Measurements from ENCODE around the gene STK32C. TPM values are rescaled to one million over a fixed set of nuclear protein-coding genes. Genes with fewer than 3 reads are reported as not detected.

Gene STK32C
- total RNA-seq, 2 experiments from 2014 or later: 19.1 to 21.1 TPM

DNA sequence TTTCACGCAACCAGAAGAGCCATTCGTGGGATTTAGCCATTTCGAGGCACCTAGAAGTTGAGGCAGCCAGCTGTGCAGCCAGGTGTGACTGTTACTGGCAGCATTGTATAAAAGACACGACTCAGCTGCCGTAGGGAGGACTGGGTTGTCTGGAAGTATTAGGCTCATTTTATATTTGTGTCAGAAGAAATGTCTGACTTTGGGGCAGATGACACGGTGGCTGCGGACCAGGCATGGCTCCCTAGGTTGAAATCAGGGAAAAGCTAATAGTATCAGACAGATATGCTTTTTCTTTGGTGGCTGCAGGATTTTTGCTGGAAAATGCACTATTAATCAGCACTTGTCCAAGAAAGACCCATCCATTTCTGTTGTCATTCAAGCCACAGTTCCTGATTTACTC lies 125.2 kb downstream of the STK32C start:
- H3K27me3 Mint-ChIP-seq (ENCODE audit: low read depth): peaks cover 28% of the 10 kb centered on the region
- DNase-seq (no peak), ATAC-seq (no peak)
- no peak overlapping the region for H3K4me3 Mint-ChIP-seq
- no peaks in the 10 kb centered on the region for H3K9me3 Mint-ChIP-seq (ENCODE audit: insufficient read depth)
- peaks cover 2% of the 10 kb centered on the region for H3K4me1 Mint-ChIP-seq (ENCODE audit: low read depth)
- H3K36me3 Mint-ChIP-seq (ENCODE audit: low read depth): peaks cover 2% of the 10 kb centered on the region
- CTCF ChIA-PET: no interaction called here
- POLR2A ChIA-PET: no interaction called here
- H3K27ac Mint-ChIP-seq: no peak overlapping the region

- Mint-ChIP-seq H3K4me1 (ENCODE audit: low read depth) (peaks cover 2% of the 10 kb centered on the region), H3K27ac (no peak overlapping the region), H3K4me3 (no peak overlapping the region), H3K36me3 (ENCODE audit: low read depth) (peaks cover 2% of the 10 kb centered on the region), H3K27me3 (ENCODE audit: low read depth) (peaks cover 31% of the 10 kb centered on the region), H3K9me3 (ENCODE audit: insufficient read depth) (no peaks in the 10 kb centered on the region)
- ChIA-PET POLR2A (no interaction called here), CTCF (no interaction called here)
- no peak for DNase-seq
- no peak for ATAC-seq
Observed at GRCh38 chr10:132181691-132182425, 125.9 kb downstream of the STK32C start.

DNA sequence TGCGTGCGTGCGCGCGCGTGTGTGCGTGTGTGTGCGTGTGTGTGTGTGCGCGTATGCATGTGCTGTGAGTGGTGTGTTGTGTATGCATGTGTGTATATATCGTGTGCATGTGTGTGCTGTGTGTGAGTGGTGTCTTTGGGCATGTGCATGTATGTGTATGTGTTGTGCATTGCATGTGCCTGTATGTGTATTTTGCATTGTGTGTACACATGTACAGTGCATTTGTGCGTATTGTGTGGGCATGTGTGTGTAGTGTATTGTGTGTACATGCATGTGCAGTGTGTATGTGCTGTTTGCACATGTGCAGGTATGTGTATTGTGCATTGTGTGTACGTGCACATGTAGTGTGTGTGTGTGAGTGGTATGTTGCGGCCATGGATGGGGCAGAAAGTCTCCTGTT lies 127.0 kb downstream of the STK32C start:
- CTCF ChIA-PET: no interaction called here
- Mint-ChIP-seq H3K36me3 (ENCODE audit: low read depth) (peaks cover 2% of the 10 kb centered on the region), H3K4me3 (no peak overlapping the region), H3K4me1 (ENCODE audit: low read depth) (peaks cover 2% of the 10 kb centered on the region), H3K27me3 (ENCODE audit: low read depth) (peaks cover 41% of the 10 kb centered on the region), H3K9me3 (ENCODE audit: insufficient read depth) (no peaks in the 10 kb centered on the region), H3K27ac (no peak overlapping the region)
- ATAC-seq: no peak
- no peak for DNase-seq
- POLR2A ChIA-PET: no interaction called here

DNA sequence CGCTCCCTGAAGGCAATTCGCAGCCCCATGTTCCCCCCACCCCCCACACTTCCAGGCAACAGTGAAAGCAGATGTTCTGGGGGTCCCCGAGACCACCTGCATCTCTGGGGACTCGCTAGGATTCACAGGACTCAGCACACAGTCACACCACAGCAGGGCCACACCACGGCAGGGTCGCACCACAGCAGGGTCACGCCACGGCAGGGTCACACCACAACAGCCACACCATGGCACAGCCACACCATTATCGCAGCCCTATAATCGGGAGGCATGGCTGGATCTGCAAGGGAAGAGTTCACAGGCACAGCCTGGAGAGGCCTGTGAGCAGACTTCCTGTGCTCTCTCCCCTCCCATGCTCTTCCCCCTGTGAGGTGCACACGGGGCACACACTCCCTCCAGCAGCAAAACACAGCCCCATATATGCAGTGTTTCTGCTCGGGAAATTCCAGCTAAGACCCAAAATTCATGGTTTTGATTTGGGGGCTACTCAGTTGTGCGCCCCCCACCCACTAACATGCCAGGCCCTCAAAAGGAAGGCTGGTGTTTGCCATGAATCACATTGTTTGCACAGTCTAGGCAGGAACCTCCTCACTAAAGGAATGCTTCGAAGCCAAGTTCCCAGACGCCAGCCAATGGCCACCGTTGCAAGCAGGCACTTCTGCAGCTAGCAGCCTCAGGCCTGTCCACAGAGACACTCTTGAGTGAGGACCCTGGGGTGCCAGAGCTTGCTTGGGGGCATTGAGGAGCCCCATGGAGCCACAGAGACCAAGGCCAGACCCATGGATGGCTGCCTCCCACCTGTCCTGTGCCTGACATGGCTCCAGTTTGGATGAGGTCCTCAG lies 128.0 kb downstream of the STK32C start:
- peaks cover under 1% of the 10 kb centered on the region for H3K36me3 Mint-ChIP-seq (ENCODE audit: low read depth)
- peaks cover 34% of the 10 kb centered on the region for H3K27me3 Mint-ChIP-seq (ENCODE audit: low read depth)
- CTCF ChIA-PET: no interaction called here
- POLR2A ChIA-PET: no interaction called here
- H3K27ac Mint-ChIP-seq: no peak overlapping the region
- peaks cover 3% of the 10 kb centered on the region for H3K9me3 Mint-ChIP-seq (ENCODE audit: insufficient read depth)
- ATAC-seq (no peak), DNase-seq (no peak)
- peaks cover under 1% of the 10 kb centered on the region for H3K4me1 Mint-ChIP-seq (ENCODE audit: low read depth)
- no peak overlapping the region for H3K4me3 Mint-ChIP-seq

DNA sequence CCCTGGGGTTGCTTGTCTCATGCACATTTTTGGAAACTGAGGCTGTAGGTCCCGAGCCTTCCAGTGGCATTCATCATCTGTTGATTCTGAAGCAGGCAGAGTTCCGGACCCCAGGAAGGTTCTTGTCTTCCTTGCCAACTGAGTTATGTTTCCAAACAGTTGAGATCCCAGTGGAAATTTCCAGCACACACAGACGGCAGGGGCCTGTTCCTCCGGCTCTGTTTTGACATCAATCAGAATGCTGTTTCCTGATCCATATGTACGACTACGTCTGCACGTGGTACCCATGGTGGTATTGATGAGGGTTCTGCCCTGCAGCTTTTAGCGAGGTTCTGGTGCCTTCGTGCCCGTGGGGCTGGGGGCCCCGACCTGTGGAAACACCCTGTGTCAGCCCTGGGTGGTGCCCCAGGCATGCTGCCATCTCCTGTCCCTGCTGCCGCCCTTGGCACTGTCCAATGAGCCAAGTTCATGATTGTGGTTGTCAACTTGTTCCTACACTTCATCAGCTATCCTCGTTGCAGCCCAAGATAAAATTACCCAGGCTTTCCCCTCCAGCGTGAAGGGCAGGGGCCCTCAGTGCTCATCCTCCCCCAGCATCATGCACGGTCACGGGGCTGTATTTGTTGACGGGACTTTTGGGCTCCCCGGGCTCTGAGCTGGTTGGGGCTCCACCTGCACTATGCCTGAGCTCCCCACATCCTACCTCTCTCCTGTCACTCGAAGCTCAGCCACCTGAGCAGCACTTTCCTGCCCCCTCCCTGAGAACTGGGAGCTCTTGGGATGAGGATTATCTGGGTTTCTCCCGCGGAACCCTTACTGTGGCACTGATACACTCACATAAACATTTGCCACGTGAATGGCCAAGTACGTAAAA lies 128.8 kb downstream of the STK32C start:
- H3K27ac Mint-ChIP-seq: no peak overlapping the region
- POLR2A ChIA-PET: no interaction called here
- peaks cover 3% of the 10 kb centered on the region for H3K9me3 Mint-ChIP-seq (ENCODE audit: insufficient read depth)
- no peak for ATAC-seq
- no peak for DNase-seq
- H3K4me1 Mint-ChIP-seq (ENCODE audit: low read depth): no peaks in the 10 kb centered on the region
- H3K36me3 Mint-ChIP-seq (ENCODE audit: low read depth): no peaks in the 10 kb centered on the region
- H3K27me3 Mint-ChIP-seq (ENCODE audit: low read depth): peaks cover 29% of the 10 kb centered on the region
- no peak overlapping the region for H3K4me3 Mint-ChIP-seq
- CTCF ChIA-PET: no interaction called here

- peaks cover 21% of the 10 kb centered on the region for H3K27me3 Mint-ChIP-seq (ENCODE audit: low read depth)
Observed at GRCh38 chr10:132178046-132178445, 129.7 kb downstream of the STK32C start.

GRCh38 chr10:132176623-132177500 lies 130.9 kb downstream of the STK32C start:
- no peaks in the 10 kb centered on the region for H3K4me1 Mint-ChIP-seq (ENCODE audit: low read depth)
- ATAC-seq (no peak), DNase-seq (no peak)
- H3K36me3 Mint-ChIP-seq (ENCODE audit: low read depth): no peaks in the 10 kb centered on the region
- H3K4me3 Mint-ChIP-seq: no peak overlapping the region
- no peak overlapping the region for H3K27ac Mint-ChIP-seq
- peaks cover 3% of the 10 kb centered on the region for H3K9me3 Mint-ChIP-seq (ENCODE audit: insufficient read depth)
- ChIA-PET POLR2A (no interaction called here), CTCF (no interaction called here)
- H3K27me3 Mint-ChIP-seq (ENCODE audit: low read depth): peaks cover 23% of the 10 kb centered on the region

More at GRCh38 chr10:132178046-132178445, 129.7 kb downstream of the STK32C start:
- Mint-ChIP-seq H3K4me1 (ENCODE audit: low read depth) (no peaks in the 10 kb centered on the region), H3K9me3 (ENCODE audit: insufficient read depth) (peaks cover 3% of the 10 kb centered on the region), H3K36me3 (ENCODE audit: low read depth) (no peaks in the 10 kb centered on the region), H3K27ac (no peak overlapping the region), H3K4me3 (no peak overlapping the region)
- POLR2A ChIA-PET: no interaction called here
- DNase-seq (no peak), ATAC-seq (no peak)
- CTCF ChIA-PET: no interaction called here

DNA sequence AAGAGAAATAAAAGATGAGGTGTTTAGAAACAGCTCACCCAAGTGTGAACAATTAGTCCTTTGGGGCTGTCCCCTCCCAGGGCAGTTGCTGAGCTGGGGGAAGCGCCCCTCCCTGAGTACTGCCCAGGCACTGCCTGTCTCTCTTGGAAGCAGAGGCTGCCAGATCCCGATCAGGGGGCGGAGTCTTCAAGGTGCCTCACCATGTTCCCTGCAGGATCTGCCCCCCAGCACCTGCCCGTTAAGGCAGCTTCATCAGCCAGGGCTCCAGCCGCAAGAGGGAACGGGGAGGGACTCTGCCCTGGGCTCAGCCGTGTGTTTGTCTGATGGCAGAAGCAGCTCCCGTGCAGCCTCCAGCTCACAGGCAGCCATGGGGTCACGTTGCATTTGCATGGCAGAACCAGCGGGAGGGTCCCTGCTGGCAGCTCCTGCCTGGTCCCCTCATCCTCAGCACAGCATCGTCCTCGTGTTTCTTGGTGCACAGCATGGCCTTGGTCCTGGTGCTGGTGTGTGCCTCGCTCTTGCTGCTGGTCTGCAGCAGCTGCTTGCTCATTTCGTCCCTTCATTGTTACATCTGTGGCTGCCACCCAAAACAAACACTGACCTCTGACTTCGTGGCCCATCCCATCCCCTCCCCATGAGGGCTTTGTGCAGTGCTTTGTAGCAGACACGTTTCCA lies 131.7 kb downstream of the STK32C start:
- H3K4me1 Mint-ChIP-seq (ENCODE audit: low read depth): no peaks in the 10 kb centered on the region
- peaks cover 3% of the 10 kb centered on the region for H3K9me3 Mint-ChIP-seq (ENCODE audit: insufficient read depth)
- H3K36me3 Mint-ChIP-seq (ENCODE audit: low read depth): no peaks in the 10 kb centered on the region
- CTCF ChIA-PET: no interaction called here
- ATAC-seq (no peak), DNase-seq (no peak)
- peaks cover 23% of the 10 kb centered on the region for H3K27me3 Mint-ChIP-seq (ENCODE audit: low read depth)
- no peak overlapping the region for H3K4me3 Mint-ChIP-seq
- no peak overlapping the region for H3K27ac Mint-ChIP-seq
- POLR2A ChIA-PET: no interaction called here

GRCh38 chr10:132175408-132175807 lies 132.3 kb downstream of the STK32C start:
- ChIA-PET CTCF (no interaction called here), POLR2A (no interaction called here)
- Mint-ChIP-seq H3K27me3 (ENCODE audit: low read depth) (peaks cover 19% of the 10 kb centered on the region), H3K9me3 (ENCODE audit: insufficient read depth) (peaks cover 3% of the 10 kb centered on the region), H3K27ac (no peak overlapping the region), H3K4me1 (ENCODE audit: low read depth) (no peaks in the 10 kb centered on the region), H3K4me3 (no peak overlapping the region), H3K36me3 (ENCODE audit: low read depth) (no peaks in the 10 kb centered on the region)
- no peak for DNase-seq
- ATAC-seq: no peak

- no peaks in the 10 kb centered on the region for H3K4me1 Mint-ChIP-seq (ENCODE audit: low read depth)
- no peak for DNase-seq
- H3K27ac Mint-ChIP-seq: no peak overlapping the region
- CTCF ChIA-PET: no interaction called here
- peaks cover 19% of the 10 kb centered on the region for H3K27me3 Mint-ChIP-seq (ENCODE audit: low read depth)
- no peaks in the 10 kb centered on the region for H3K36me3 Mint-ChIP-seq (ENCODE audit: low read depth)
- POLR2A ChIA-PET: no interaction called here
- no peak overlapping the region for H3K4me3 Mint-ChIP-seq
- H3K9me3 Mint-ChIP-seq (ENCODE audit: insufficient read depth): peaks cover 3% of the 10 kb centered on the region
- no peak for ATAC-seq
Observed at GRCh38 chr10:132174237-132174636, 133.5 kb downstream of the STK32C start.

- H3K27ac Mint-ChIP-seq: peak overlapping the region; percentile 56
- CTCF ChIA-PET: no interaction called here
- DNase-seq (no peak), ATAC-seq (no peak)
- POLR2A ChIA-PET: interaction anchor here (0.6 kb wide), 1 partner anchor 34 kb away, joined by 5 read pairs; no protein-coding TSS in a partner anchor
- no peaks in the 10 kb centered on the region for H3K4me1 Mint-ChIP-seq (ENCODE audit: low read depth)
- no peak overlapping the region for H3K4me3 Mint-ChIP-seq
- H3K36me3 Mint-ChIP-seq (ENCODE audit: low read depth): no peaks in the 10 kb centered on the region
- peaks cover 3% of the 10 kb centered on the region for H3K9me3 Mint-ChIP-seq (ENCODE audit: insufficient read depth)
- peaks cover 19% of the 10 kb centered on the region for H3K27me3 Mint-ChIP-seq (ENCODE audit: low read depth)
Observed at GRCh38 chr10:132173185-132173584, 134.6 kb downstream of the STK32C start.
